ENCODE measurements around the gene SLC37A1.

The SLC37A1 gene

DNA sequence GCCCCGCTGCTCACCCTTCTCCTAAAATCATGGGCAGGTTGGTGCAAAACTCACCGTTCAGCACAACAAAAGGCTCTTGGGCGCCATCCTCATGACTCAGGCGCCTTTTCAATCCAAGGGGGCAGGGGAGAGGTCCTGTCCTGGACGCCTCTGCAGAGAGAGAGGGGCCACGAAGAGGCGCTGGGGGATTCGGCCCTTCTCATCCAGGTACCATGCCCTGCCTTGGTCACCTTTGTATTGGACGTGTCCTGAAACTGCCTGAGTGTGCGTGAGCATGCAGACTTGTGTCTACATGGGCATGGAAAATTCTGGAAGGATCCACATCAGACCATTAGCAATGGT is 53.5 kb downstream of the SLC37A1 start:
- DNase-seq (no peak), ATAC-seq (ENCODE audit: insufficient read depth, low read depth) (no peak)
- Histone ChIP-seq H2AFZ (ENCODE audit: low read depth, low read length) (no peak overlapping the region), H3K4me3 (ENCODE audit: low read depth in 1 of 2, low read length in 2 of 2) (no peak overlapping the region), H4K20me1 (ENCODE audit: insufficient read depth, low read length) (no peaks in the 10 kb centered on the region), H3K79me2 (ENCODE audit: insufficient read depth, low read length) (no peaks in the 10 kb centered on the region), H3K4me2 (ENCODE audit: insufficient read depth, low read length) (no peak overlapping the region), H3K27me3 (ENCODE audit: insufficient read depth, low read length, poor library complexity) (no peaks in the 10 kb centered on the region), H3K4me1 (ENCODE audit: insufficient read depth, low read length) (no peaks in the 10 kb centered on the region), H3K27ac (ENCODE audit: low read length) (no peak overlapping the region), H3K36me3 (ENCODE audit: insufficient read depth, low read length) (0 out of 2 replicates have a peak, but pooled peaks cover 2% of the 10 kb centered on the region), H3K9ac (ENCODE audit: low read depth, low read length) (no peak overlapping the region), H3K9me3 (ENCODE audit: insufficient read depth, low read length, severe bottlenecking) (no peaks in the 10 kb centered on the region)
- TF ChIP-seq, protein P1, sequence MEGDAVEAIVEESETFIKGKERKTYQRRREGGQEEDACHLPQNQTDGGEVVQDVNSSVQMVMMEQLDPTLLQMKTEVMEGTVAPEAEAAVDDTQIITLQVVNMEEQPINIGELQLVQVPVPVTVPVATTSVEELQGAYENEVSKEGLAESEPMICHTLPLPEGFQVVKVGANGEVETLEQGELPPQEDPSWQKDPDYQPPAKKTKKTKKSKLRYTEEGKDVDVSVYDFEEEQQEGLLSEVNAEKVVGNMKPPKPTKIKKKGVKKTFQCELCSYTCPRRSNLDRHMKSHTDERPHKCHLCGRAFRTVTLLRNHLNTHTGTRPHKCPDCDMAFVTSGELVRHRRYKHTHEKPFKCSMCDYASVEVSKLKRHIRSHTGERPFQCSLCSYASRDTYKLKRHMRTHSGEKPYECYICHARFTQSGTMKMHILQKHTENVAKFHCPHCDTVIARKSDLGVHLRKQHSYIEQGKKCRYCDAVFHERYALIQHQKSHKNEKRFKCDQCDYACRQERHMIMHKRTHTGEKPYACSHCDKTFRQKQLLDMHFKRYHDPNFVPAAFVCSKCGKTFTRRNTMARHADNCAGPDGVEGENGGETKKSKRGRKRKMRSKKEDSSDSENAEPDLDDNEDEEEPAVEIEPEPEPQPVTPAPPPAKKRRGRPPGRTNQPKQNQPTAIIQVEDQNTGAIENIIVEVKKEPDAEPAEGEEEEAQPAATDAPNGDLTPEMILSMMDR (IDR thresholded peaks at IDR 0.05; ENCODE audit: borderline replicate concordance, extremely low read depth, low read length, poor library complexity, severe bottlenecking): no peak
- no peak for TF ChIP-seq EZH2 (IDR thresholded peaks at IDR 0.05; ENCODE audit: borderline replicate concordance, low read depth, low read length, severe bottlenecking)

DNA sequence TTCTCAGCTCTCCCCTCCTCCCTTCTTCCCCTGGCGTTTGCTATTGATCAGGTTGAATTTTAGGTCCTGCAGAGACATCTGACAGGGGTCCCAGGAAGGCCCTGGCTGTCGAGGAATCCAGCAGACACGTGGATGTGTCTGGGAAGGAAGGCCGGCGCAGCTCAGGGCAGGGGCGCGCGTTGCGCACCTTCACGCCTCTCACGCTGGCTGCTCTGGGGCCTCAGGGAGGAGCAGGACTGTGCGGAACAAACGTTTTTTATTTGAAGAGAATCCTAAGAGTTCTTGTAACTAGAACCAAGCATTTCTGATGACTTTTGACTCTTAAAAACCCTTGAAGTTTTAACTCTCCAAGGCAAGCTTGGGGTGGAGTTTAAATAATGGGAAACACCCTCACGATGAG is 54.2 kb downstream of the SLC37A1 start:
- H3K9ac ChIP-seq (ENCODE audit: low read depth, low read length): no peak overlapping the region
- H3K27ac ChIP-seq (ENCODE audit: low read length): no peak overlapping the region
- no peaks in the 10 kb centered on the region for H3K4me1 ChIP-seq (ENCODE audit: insufficient read depth, low read length)
- no peak for TF ChIP-seq EZH2 (IDR thresholded peaks at IDR 0.05; ENCODE audit: borderline replicate concordance, low read depth, low read length, severe bottlenecking)
- TF ChIP-seq, protein P1 (IDR thresholded peaks at IDR 0.05; ENCODE audit: borderline replicate concordance, extremely low read depth, low read length, poor library complexity, severe bottlenecking): no peak
- 0 out of 2 replicates have a peak, but pooled peaks cover 1% of the 10 kb centered on the region for H4K20me1 ChIP-seq (ENCODE audit: insufficient read depth, low read length)
- no peak overlapping the region for H3K4me2 ChIP-seq (ENCODE audit: insufficient read depth, low read length)
- H3K79me2 ChIP-seq (ENCODE audit: insufficient read depth, low read length): no peaks in the 10 kb centered on the region
- DNase-seq (no peak), ATAC-seq (ENCODE audit: insufficient read depth, low read depth) (no peak)
- no peaks in the 10 kb centered on the region for H3K9me3 ChIP-seq (ENCODE audit: insufficient read depth, low read length, severe bottlenecking)
- H2AFZ ChIP-seq (ENCODE audit: low read depth, low read length): no peak overlapping the region
- 0 out of 2 replicates have a peak, but pooled peaks cover 2% of the 10 kb centered on the region for H3K36me3 ChIP-seq (ENCODE audit: insufficient read depth, low read length)
- H3K4me3 ChIP-seq (ENCODE audit: low read depth in 1 of 2, low read length in 2 of 2): no peak overlapping the region
- no peaks in the 10 kb centered on the region for H3K27me3 ChIP-seq (ENCODE audit: insufficient read depth, low read length, poor library complexity)

DNA sequence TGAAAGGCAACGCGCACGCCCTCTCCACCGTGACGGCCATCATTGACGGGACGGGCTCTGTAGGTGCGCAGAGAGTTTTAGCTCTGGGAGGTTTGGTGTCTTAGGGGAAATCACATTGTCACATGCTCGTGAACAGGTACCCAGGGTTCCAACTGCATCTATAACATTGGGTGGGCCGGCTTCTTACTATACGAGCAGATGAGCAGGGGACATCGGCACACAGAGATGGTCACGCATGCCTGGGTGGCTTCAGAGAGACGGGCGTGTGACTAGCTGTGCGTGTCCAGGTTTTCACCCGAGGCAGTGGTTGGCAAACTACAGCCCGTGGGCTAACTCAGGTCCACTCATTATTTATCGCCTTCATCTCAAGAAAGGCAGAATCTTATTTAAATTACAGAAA is 54.7 kb downstream of the SLC37A1 start:
- no peak for DNase-seq
- ATAC-seq (ENCODE audit: insufficient read depth, low read depth): no peak
- Histone ChIP-seq H3K9ac (ENCODE audit: low read depth, low read length) (no peak overlapping the region), H3K4me2 (ENCODE audit: insufficient read depth, low read length) (no peak overlapping the region), H3K36me3 (ENCODE audit: insufficient read depth, low read length) (0 out of 2 replicates have a peak, but pooled peaks cover 2% of the 10 kb centered on the region), H4K20me1 (ENCODE audit: insufficient read depth, low read length) (0 out of 2 replicates have a peak, but pooled peaks cover 2% of the 10 kb centered on the region), H2AFZ (ENCODE audit: low read depth, low read length) (no peak overlapping the region), H3K27ac (ENCODE audit: low read length) (no peak overlapping the region), H3K79me2 (ENCODE audit: insufficient read depth, low read length) (no peaks in the 10 kb centered on the region), H3K9me3 (ENCODE audit: insufficient read depth, low read length, severe bottlenecking) (no peaks in the 10 kb centered on the region), H3K4me1 (ENCODE audit: insufficient read depth, low read length) (no peaks in the 10 kb centered on the region), H3K4me3 (ENCODE audit: low read depth in 1 of 2, low read length in 2 of 2) (no peak overlapping the region), H3K27me3 (ENCODE audit: insufficient read depth, low read length, poor library complexity) (no peaks in the 10 kb centered on the region)
- TF ChIP-seq, protein P1 (IDR thresholded peaks at IDR 0.05; ENCODE audit: borderline replicate concordance, extremely low read depth, low read length, poor library complexity, severe bottlenecking): no peak
- no peak for TF ChIP-seq EZH2 (IDR thresholded peaks at IDR 0.05; ENCODE audit: borderline replicate concordance, low read depth, low read length, severe bottlenecking)
